OCI-LY7 (cell line): Measurements from ENCODE around the gene NES. TPM values are rescaled to one million over a fixed set of nuclear protein-coding genes. Genes with fewer than 3 reads are reported as not detected.

Source experiments
- BruUV-seq: library from RNA; stranded (reverse); fragments of 400-500 nt; replicated peaks from 2 replicates; lab custom pipeline; 2021; lab: Mats Ljungman, UMichigan
- CTCF ChIA-PET: fragments of 300-600 bp; sonication (Branson Sonifier 250); formaldehyde crosslinking; loops from one replicate; lab custom pipeline; 2022; ENCODE audit warnings: antibody characterized with exemption; ENCODE audit not compliant: unreplicated experiment; lab: Charles Lee
- POLR2A ChIA-PET: fragments of 300-600 bp; sonication (Branson Sonifier 250); formaldehyde crosslinking; loops from one replicate; lab custom pipeline; 2022; ENCODE audit warnings: antibody characterized with exemption; lab: Charles Lee
- DNase-seq: peaks from one replicate; pipeline ENCODE4 v3.0.0-alpha.2; 2015; ENCODE audit warnings: low spot score
- H2AFZ ChIP-seq: fragments of 200-600 bp; sonication (generic), shearing (Covaris generic); 2 replicates; pipeline ENCODE4 v1.6.1; 2014; ENCODE audit warnings: mild to moderate bottlenecking, antibody characterized with exemption, low read length, moderate library complexity
- H3K27ac ChIP-seq: fragments of 200-600 bp; sonication (generic); 2 replicates; pipeline ENCODE4 v1.5.1; 2014; ENCODE audit warnings: mixed run types, low read depth, mild to moderate bottlenecking, moderate library complexity, low read length, inconsistent platforms; ENCODE audit not compliant: poor library complexity, severe bottlenecking
- H3K36me3 ChIP-seq: fragments of 200-600 bp; sonication (generic); 2 replicates; pipeline ENCODE4 v1.6.1; 2014; ENCODE audit warnings: mild to moderate bottlenecking, antibody characterized with exemption, low read length, moderate library complexity, mixed read lengths; ENCODE audit not compliant: insufficient read depth
- H3K4me1 ChIP-seq: fragments of 200-600 bp; sonication (generic); 2 replicates; pipeline ENCODE4 v1.5.1; 2014; ENCODE audit warnings: mild to moderate bottlenecking, low read length; ENCODE audit not compliant: insufficient read depth, poor library complexity, severe bottlenecking
- H3K4me2 ChIP-seq: fragments of 200-600 bp; sonication (generic); 2 replicates; pipeline ENCODE4 v1.6.1; 2014; ENCODE audit warnings: mild to moderate bottlenecking, low read length
- H3K4me3 ChIP-seq: fragments of 200-600 bp; sonication (generic); 2 replicates; pipeline ENCODE4 v1.5.1; 2014; ENCODE audit warnings: mild to moderate bottlenecking, low read depth, low read length; ENCODE audit not compliant: poor library complexity, severe bottlenecking
- H3K79me2 ChIP-seq: fragments of 200-600 bp; sonication (generic); 2 replicates; pipeline ENCODE4 v1.6.1; 2016; ENCODE audit warnings: low read depth, mild to moderate bottlenecking, low read length, moderate library complexity, mixed read lengths; ENCODE audit not compliant: insufficient read depth
- H3K9me2 ChIP-seq: fragments of 200-600 bp; sonication (generic); 2 replicates; pipeline ENCODE4 v1.6.1; 2016; ENCODE audit warnings: mild to moderate bottlenecking, low read length, mixed read lengths; ENCODE audit not compliant: insufficient read depth
- H3K9me3 ChIP-seq: fragments of 200-600 bp; sonication (generic); 2 replicates; pipeline ENCODE4 v1.6.1; 2014; ENCODE audit warnings: mild to moderate bottlenecking, mixed run types, low read length, mixed read lengths
- H4K20me1 ChIP-seq: fragments of 200-600 bp; sonication (generic); 2 replicates; pipeline ENCODE4 v1.6.1; 2014; ENCODE audit warnings: mild to moderate bottlenecking, antibody characterized with exemption, low read length, moderate library complexity, mixed read lengths; ENCODE audit not compliant: insufficient read depth
- CTCF ChIP-seq: fragments of 200-600 bp; sonication (generic); conservative IDR thresholded peaks from 2 replicates; pipeline ENCODE4 v1.5.1; 2014; ENCODE audit warnings: mild to moderate bottlenecking, antibody characterized with exemption, low read length, moderate library complexity, mixed read lengths
- EZH2phosphoT487 ChIP-seq: fragments of 200-600 bp; sonication (generic); IDR thresholded peaks from 2 replicates; pipeline ENCODE4 v1.6.1; 2018; ENCODE audit warnings: low read depth, borderline replicate concordance, mild to moderate bottlenecking, mixed run types, antibody characterized with exemption, low read length, moderate library complexity, mixed read lengths
- intact Hi-C: fragments of 100-400 bp; cut with micrococcal nuclease; formaldehyde crosslinking; loops from one replicate; pipeline ENCODE4 v1.10.0; 2022; ENCODE audit not compliant: unreplicated experiment
- total RNA-seq, 2 experiments: library from RNA; depleted of rRNA in 1 of 2; stranded (reverse); fragments of >200 nt in 1 of 2; shearing (Covaris generic) in 1 of 2; gene quantifications; 2 replicates each; pipeline ENCODE4 v1.2.3, GENCODE V29; 2014 to 2022

NES gene
- total RNA-seq, 2 experiments from 2014 or later = not detected

- Histone ChIP-seq H3K9me3 (no peaks in the 10 kb centered on the region), H2AFZ (no peak overlapping the region), H4K20me1 (peaks cover 4% of the 10 kb centered on the region; the same call in 1 of the 2 replicates), H3K4me1 (peaks cover 24% of the 10 kb centered on the region), H3K36me3 (no peaks in the 10 kb centered on the region), H3K9me2 (no peaks in the 10 kb centered on the region), H3K79me2 (no peaks in the 10 kb centered on the region), H3K4me3 (no peak overlapping the region), H3K4me2 (no peak overlapping the region), H3K27ac (no peak overlapping the region)
- POLR2A ChIA-PET = no interaction called here
- TF ChIP-seq EZH2phosphoT487 (no peak), CTCF (no peak)
- CTCF ChIA-PET = interaction anchor here (0.6 kb wide), 1 partner anchor 21 kb away, joined by 3 read pairs; no protein-coding TSS in a partner anchor
- no TSS peak for BruUV-seq
- intact Hi-C loops = no loop called here
- no peak for DNase-seq
Measured at GRCh38 chr1:156667968-156668709, 9.1 kb downstream of the NES start.

DNA sequence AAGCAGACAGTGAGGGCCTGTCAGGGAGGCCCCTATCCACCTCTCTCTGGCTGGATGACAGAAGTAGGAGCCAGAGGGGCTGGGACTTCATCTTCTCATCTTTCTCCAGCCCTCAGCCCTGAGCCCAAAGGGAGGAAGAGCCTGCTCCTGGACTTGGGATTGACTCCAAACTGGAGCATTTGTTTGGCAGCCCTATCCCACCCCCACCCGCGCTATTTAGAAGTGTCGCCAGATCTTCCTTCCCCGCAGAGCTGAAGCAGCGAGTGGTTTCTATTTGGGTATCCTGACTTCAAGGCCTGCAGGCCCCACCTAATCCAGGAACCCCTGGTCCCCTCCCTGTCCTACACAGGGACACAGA lies 9.6 kb downstream of the NES start:
- Histone ChIP-seq H3K4me2 (no peak overlapping the region), H3K36me3 (no peaks in the 10 kb centered on the region), H3K4me3 (no peak overlapping the region), H3K27ac (no peak overlapping the region), H3K4me1 (peaks cover 30% of the 10 kb centered on the region), H3K9me3 (no peaks in the 10 kb centered on the region), H3K9me2 (no peaks in the 10 kb centered on the region), H2AFZ (no peak overlapping the region), H4K20me1 (peaks cover 4% of the 10 kb centered on the region; the same call in 1 of the 2 replicates), H3K79me2 (no peaks in the 10 kb centered on the region)
- TF ChIP-seq CTCF (no peak), EZH2phosphoT487 (no peak)
- intact Hi-C loops = no loop called here
- ChIA-PET CTCF (no interaction called here), POLR2A (no interaction called here)
- DNase-seq = no peak
- no TSS peak for BruUV-seq
